ENCODE measurements around the gene PSMD9. TPM values are rescaled to one million over a fixed set of nuclear protein-coding genes. Genes with fewer than 3 reads are reported as not detected.
A peak's percentile ranks its signal among the peaks of the same experiment; 100 is the strongest.

PSMD9 gene
- total RNA-seq, 1 donor from 2014 or later = 49.8 TPM

- Histone ChIP-seq H3K27ac (no peak overlapping the region), H3K36me3 (peaks cover 58 to 76% of the 10 kb centered on the region in 2 donors), H3K27me3 (no peaks in the 10 kb centered on the region), H3K9me3 (no peaks in the 10 kb centered on the region), H3K4me3 (no peak overlapping the region), H3K4me1 (no peaks in the 10 kb centered on the region)
- DNase-seq (ENCODE audit: low spot score in 2 of 2) = no peak
- no peak for TF ChIP-seq CTCF (IDR thresholded peaks at IDR 0.05)
- intact Hi-C loops (cut with DNase I) = no loop called here
These were observed 20.1 kb downstream of the PSMD9 start for GRCh38 chr12:121908702-121909101.

GRCh38 chr12:121911824-121912585 lies 23.4 kb downstream of the PSMD9 start:
- DNase-seq (ENCODE audit: low spot score in 2 of 2) = no peak
- H3K36me3 ChIP-seq = peaks cover 54 to 77% of the 10 kb centered on the region in 2 donors
- no peak overlapping the region for H3K27ac ChIP-seq
- H3K9me3 ChIP-seq = no peaks in the 10 kb centered on the region
- TF ChIP-seq CTCF (IDR thresholded peaks at IDR 0.05) = no peak
- H3K4me3 ChIP-seq = no peak overlapping the region
- H3K4me1 ChIP-seq = peaks cover 0 to 5% of the 10 kb centered on the region in 2 donors
- no peaks in the 10 kb centered on the region for H3K27me3 ChIP-seq
- intact Hi-C loops (cut with DNase I) = no loop called here

GRCh38 chr12:121915841-121916321 lies 27.3 kb downstream of the PSMD9 start:
- Histone ChIP-seq H3K36me3 (peaks cover 26 to 50% of the 10 kb centered on the region in 2 donors), H3K27ac (peak overlapping the region in 1 of 2 donors; percentile 70), H3K4me3 (no peak overlapping the region), H3K4me1 (peaks cover 3 to 19% of the 10 kb centered on the region in 2 donors), H3K9me3 (no peaks in the 10 kb centered on the region), H3K27me3 (no peaks in the 10 kb centered on the region)
- TF ChIP-seq CTCF (IDR thresholded peaks at IDR 0.05) = no peak
- intact Hi-C loops (cut with DNase I) = loop anchor here (5.0 kb wide), 1 partner anchor 86 kb away; no protein-coding TSS in a partner anchor
- DNase-seq (ENCODE audit: low spot score in 2 of 2) = no peak

- DNase-seq (ENCODE audit: low spot score in 2 of 2) = no peak
- intact Hi-C loops (cut with DNase I) = loop anchor here (5.0 kb wide), 1 partner anchor 86 kb away; no protein-coding TSS in a partner anchor
- Histone ChIP-seq H3K4me1 (peaks cover 3 to 19% of the 10 kb centered on the region in 2 donors), H3K27me3 (no peaks in the 10 kb centered on the region), H3K9me3 (no peaks in the 10 kb centered on the region), H3K27ac (peak overlapping the region; percentile 26 to 70), H3K4me3 (no peak overlapping the region), H3K36me3 (peaks cover 26 to 42% of the 10 kb centered on the region in 2 donors)
- TF ChIP-seq CTCF (IDR thresholded peaks at IDR 0.05) = peak in 1 of 3 experiments; percentile 11
These were observed 28.1 kb downstream of the PSMD9 start for GRCh38 chr12:121916719-121917118.

GRCh38 chr12:121917950-121918678 lies 29.5 kb downstream of the PSMD9 start, which contains the start of gene CFAP251:
Gene CFAP251 (plus strand): TSS chr12:121918592. CDS start chr12:121921306, 2,714 bp downstream.
- Histone ChIP-seq H3K4me3 (peak within 1 kb of the TSS; percentile 50 to 79), H3K27ac (peak within 1 kb of the TSS; percentile 70 to 76), H3K4me1 (peaks cover 3 to 20% of the 10 kb centered on the region in 2 donors), H3K27me3 (no peaks in the 10 kb centered on the region), H3K9me3 (no peaks in the 10 kb centered on the region), H3K36me3 (peaks cover 26 to 33% of the 10 kb centered on the region in 2 donors)
- peak; percentile 95 to 99 for DNase-seq (ENCODE audit: low spot score in 2 of 2)
- intact Hi-C loops (cut with DNase I) = loop anchor here (1.0 to 5.0 kb wide), 4 partner anchors 84 to 205 kb away; no protein-coding TSS in a partner anchor
- TF ChIP-seq CTCF (IDR thresholded peaks at IDR 0.05) = peak; percentile 85 to 94 (median 94)
